Activated B cell treated with CpG ODN at 0.5 μM for 24 hours (primary cell): ENCODE results near the gene ZG16B. TPM values are rescaled to one million over a fixed set of nuclear protein-coding genes. Genes with fewer than 3 reads are reported as not detected.

ENCODE experiments used
- ATAC-seq: fragments of 200-7000 bp; cut with Tn5 transposase; one replicate; pipeline ENCODE4 v1.10.0; 2021; ENCODE audit warnings: low read depth, mild to moderate bottlenecking, moderate library complexity
- CTCF ChIA-PET: fragments of 350-600 bp; sonication (Branson Sonifier 250); formaldehyde crosslinking; loops from one replicate; lab custom pipeline; 2021; ENCODE audit warnings: antibody characterized with exemption; lab: Charles Lee
- POLR2A ChIA-PET: fragments of 350-600 bp; sonication (Branson Sonifier 250); formaldehyde crosslinking; loops from one replicate; lab custom pipeline; 2021; ENCODE audit warnings: antibody characterized with exemption; lab: Charles Lee
- DNase-seq: peaks from one replicate; pipeline ENCODE4 v3.0.0; 2022
- H3K27ac Mint-ChIP-seq: one replicate; pipeline ENCODE4 v1.8.0; 2020; ENCODE audit warnings: mixed read lengths
- H3K27me3 Mint-ChIP-seq: one replicate; pipeline ENCODE4 v1.8.0; 2021; ENCODE audit warnings: mixed read lengths
- H3K36me3 Mint-ChIP-seq: one replicate; pipeline ENCODE4 v1.8.0; 2021; ENCODE audit warnings: low read depth, mixed read lengths
- H3K4me1 Mint-ChIP-seq: one replicate; pipeline ENCODE4 v1.8.0; 2021; ENCODE audit warnings: mixed read lengths
- H3K4me3 Mint-ChIP-seq: one replicate; pipeline ENCODE4 v1.8.0; 2020; ENCODE audit warnings: mild to moderate bottlenecking, mixed read lengths
- H3K9me3 Mint-ChIP-seq: one replicate; pipeline ENCODE4 v1.8.0; 2020; ENCODE audit warnings: mixed read lengths
- intact Hi-C: fragments of 100-400 bp; cut with micrococcal nuclease; formaldehyde crosslinking; loops from one replicate; pipeline ENCODE4 v1.15.1; 2024
- total RNA-seq: library from RNA; stranded (reverse); gene quantifications from 2 replicates; pipeline ENCODE4 v1.2.3, GENCODE V29; 2022
- TF ChIP-seq, protein P1 (sequence below): fragments of 200-600 bp; IDR thresholded peaks from one replicate; pipeline ENCODE4 v1.8.0; 2022; ENCODE audit warnings: antibody characterized with exemption, mild to moderate bottlenecking

The ZG16B gene
- total RNA-seq, 1 donor from 2014 or later: 0.33 TPM

DNA sequence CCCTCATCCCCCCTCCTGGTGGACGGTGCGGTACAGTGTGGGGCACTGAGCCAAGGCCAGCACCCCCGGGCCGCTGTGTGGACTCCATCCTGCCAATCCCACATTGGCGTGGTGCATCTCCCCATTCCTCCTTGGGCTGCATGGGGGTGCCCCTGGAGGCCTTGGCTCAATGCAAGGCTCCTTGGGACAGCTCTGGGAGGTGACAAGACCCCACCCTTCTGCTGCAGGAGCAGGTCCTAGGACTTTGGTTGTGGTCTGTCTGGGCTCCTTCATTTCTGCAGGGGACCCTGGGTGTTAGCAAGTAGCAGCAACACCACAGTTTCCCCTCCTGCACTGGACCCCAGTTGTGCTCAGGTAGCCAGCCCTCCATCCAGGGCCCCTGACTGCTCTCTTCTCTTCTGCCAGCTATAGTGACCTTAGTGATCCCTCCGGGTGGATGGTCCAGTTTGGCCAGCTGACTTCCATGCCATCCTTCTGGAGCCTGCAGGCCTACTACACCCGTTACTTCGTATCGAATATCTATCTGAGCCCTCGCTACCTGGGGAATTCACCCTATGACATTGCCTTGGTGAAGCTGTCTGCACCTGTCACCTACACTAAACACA lies 11.7 kb upstream of the ZG16B start:
- ChIA-PET POLR2A (no interaction called here), CTCF (no interaction called here)
- no peaks in the 10 kb centered on the region for H3K9me3 Mint-ChIP-seq
- TF ChIP-seq, protein P1, sequence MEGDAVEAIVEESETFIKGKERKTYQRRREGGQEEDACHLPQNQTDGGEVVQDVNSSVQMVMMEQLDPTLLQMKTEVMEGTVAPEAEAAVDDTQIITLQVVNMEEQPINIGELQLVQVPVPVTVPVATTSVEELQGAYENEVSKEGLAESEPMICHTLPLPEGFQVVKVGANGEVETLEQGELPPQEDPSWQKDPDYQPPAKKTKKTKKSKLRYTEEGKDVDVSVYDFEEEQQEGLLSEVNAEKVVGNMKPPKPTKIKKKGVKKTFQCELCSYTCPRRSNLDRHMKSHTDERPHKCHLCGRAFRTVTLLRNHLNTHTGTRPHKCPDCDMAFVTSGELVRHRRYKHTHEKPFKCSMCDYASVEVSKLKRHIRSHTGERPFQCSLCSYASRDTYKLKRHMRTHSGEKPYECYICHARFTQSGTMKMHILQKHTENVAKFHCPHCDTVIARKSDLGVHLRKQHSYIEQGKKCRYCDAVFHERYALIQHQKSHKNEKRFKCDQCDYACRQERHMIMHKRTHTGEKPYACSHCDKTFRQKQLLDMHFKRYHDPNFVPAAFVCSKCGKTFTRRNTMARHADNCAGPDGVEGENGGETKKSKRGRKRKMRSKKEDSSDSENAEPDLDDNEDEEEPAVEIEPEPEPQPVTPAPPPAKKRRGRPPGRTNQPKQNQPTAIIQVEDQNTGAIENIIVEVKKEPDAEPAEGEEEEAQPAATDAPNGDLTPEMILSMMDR: no peak
- H3K4me3 Mint-ChIP-seq: no peak overlapping the region
- intact Hi-C loops: no loop called here
- peaks cover 4% of the 10 kb centered on the region for H3K27me3 Mint-ChIP-seq
- no peak for ATAC-seq
- DNase-seq: no peak
- H3K4me1 Mint-ChIP-seq: no peaks in the 10 kb centered on the region
- H3K36me3 Mint-ChIP-seq: no peaks in the 10 kb centered on the region
- H3K27ac Mint-ChIP-seq: no peak overlapping the region

DNA sequence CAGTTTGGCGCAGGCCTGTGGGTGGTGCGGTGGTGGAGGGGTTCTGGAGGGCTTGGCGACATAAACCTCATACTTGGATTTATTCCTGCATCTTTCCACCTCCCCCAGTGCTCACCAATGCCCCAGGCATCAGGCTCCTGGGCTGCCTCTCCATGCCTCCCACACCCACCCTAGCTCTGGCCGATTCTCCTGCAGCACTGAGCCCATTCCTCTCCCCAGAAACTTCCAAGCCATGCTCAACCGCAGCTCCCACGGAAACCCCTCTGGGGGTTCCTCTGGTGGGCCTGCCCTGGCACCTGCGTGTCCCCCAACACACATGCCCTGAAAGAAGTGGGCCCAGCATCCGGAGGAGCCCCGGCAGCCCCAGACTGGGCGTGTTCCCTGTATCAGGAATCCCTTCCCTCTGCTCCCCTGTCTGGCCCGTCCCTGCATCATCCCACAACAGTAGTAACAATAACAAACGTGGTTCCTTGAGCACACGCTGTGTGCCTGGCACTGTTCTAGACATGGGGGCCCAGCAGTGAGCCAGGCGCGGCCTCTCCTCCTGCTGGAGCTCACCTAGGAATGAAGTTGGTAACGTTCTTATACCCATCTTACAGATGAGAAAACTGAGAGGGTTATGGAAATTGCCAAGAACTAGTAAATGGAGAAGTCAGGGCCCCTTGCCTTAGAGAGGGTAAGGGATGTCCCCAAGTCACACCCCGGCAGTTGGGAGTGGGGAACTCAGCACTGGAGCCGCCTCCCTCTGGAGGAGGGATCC lies 10.7 kb upstream of the ZG16B start:
- H3K36me3 Mint-ChIP-seq: no peaks in the 10 kb centered on the region
- TF ChIP-seq, protein P1: no peak
- ChIA-PET POLR2A (no interaction called here), CTCF (no interaction called here)
- ATAC-seq (no peak), DNase-seq (no peak)
- H3K27me3 Mint-ChIP-seq: peaks cover 3% of the 10 kb centered on the region
- intact Hi-C loops: no loop called here
- H3K9me3 Mint-ChIP-seq: no peaks in the 10 kb centered on the region
- H3K4me1 Mint-ChIP-seq: no peaks in the 10 kb centered on the region
- H3K4me3 Mint-ChIP-seq: no peak overlapping the region
- no peak overlapping the region for H3K27ac Mint-ChIP-seq

DNA sequence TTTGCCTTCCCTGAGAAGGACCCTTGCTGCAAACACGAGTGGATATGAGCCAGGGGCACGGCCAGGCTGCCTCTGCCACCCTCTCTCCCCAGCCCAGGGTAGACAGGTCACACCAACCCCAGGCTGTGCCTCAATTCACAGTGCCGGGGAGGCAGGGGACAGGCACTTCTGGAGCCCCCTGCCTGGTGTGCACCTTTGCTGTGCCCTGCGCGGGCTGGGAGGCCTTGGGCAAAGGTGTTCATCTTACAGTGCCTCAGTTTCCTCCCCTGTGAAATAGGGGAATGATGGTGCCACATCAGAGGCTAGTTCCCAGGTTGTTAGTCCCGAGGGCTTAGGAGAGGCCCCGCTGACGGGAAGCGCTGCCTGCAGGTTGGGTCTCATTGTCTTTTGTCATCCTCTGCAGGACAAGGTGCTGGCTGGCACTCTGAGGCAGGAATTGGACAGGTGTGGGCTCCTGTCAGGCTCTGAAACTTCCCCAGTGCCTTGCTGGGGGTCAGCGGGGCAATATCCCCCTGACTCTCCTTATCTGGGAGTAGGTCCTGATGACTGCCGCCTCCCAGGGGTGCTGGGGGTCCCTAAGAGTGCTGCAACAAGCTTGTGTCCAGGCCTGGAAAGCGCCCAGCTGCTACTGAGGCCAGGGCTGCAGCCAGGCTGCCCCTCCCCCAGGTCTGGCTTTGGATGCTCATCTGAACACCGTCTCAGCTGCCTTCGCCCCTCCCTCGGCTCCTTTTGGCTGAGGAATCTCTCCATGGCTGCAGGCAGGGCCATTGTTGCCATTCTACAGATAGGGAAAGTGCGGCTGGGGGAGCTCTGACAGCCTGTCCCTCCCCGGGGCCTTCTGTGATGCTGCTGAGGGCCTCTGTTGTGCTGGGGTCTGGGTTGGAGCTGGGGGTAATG lies 9.9 kb upstream of the ZG16B start:
- intact Hi-C loops: no loop called here
- H3K4me3 Mint-ChIP-seq: no peak overlapping the region
- H3K27me3 Mint-ChIP-seq: peaks cover 3% of the 10 kb centered on the region
- H3K36me3 Mint-ChIP-seq: no peaks in the 10 kb centered on the region
- no peak overlapping the region for H3K27ac Mint-ChIP-seq
- H3K9me3 Mint-ChIP-seq: no peaks in the 10 kb centered on the region
- H3K4me1 Mint-ChIP-seq: no peaks in the 10 kb centered on the region
- CTCF ChIA-PET: no interaction called here
- no peak for DNase-seq
- no peak for ATAC-seq
- TF ChIP-seq, protein P1: no peak
- POLR2A ChIA-PET: no interaction called here

DNA sequence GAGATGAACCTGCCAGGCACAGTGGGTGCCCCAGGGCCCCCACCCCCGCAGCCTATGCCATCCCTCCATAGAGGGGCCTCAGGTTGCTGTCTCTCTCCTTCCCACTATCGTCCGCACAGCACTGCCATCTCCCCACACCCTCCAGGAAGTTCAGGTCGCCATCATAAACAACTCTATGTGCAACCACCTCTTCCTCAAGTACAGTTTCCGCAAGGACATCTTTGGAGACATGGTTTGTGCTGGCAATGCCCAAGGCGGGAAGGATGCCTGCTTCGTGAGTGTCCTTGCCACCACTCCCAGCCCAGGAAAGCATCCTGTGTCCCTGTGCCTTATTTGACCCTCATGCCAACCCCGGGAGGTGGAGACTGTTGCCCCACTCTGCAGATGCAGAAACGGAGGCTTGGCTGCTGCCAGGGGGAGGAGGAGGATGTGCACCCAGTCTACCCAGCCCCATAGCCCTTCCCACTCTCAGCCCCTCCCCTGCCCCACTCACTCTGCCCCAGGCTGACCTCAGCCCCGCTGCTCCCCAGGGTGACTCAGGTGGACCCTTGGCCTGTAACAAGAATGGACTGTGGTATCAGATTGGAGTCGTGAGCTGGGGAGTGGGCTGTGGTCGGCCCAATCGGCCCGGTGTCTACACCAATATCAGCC lies 9.1 kb upstream of the ZG16B start:
- no peak for DNase-seq
- TF ChIP-seq, protein P1: no peak
- Mint-ChIP-seq H3K4me3 (no peak overlapping the region), H3K27ac (no peak overlapping the region), H3K9me3 (no peaks in the 10 kb centered on the region), H3K27me3 (peaks cover 3% of the 10 kb centered on the region), H3K36me3 (no peaks in the 10 kb centered on the region), H3K4me1 (no peaks in the 10 kb centered on the region)
- POLR2A ChIA-PET: no interaction called here
- CTCF ChIA-PET: interaction anchor here (1.0 to 1.3 kb wide), 2 partner anchors 55 to 99 kb away, joined by 3 to 4 read pairs; no protein-coding TSS in a partner anchor
- ATAC-seq: no peak
- intact Hi-C loops: no loop called here
